ENCODE data around the gene PNMT. TPM values are rescaled to one million over a fixed set of nuclear protein-coding genes. Genes with fewer than 3 reads are reported as not detected.

PNMT gene
- polyA plus RNA-seq, 3 donors: 1.3 to 2.8 (median 2.4) TPM

DNA sequence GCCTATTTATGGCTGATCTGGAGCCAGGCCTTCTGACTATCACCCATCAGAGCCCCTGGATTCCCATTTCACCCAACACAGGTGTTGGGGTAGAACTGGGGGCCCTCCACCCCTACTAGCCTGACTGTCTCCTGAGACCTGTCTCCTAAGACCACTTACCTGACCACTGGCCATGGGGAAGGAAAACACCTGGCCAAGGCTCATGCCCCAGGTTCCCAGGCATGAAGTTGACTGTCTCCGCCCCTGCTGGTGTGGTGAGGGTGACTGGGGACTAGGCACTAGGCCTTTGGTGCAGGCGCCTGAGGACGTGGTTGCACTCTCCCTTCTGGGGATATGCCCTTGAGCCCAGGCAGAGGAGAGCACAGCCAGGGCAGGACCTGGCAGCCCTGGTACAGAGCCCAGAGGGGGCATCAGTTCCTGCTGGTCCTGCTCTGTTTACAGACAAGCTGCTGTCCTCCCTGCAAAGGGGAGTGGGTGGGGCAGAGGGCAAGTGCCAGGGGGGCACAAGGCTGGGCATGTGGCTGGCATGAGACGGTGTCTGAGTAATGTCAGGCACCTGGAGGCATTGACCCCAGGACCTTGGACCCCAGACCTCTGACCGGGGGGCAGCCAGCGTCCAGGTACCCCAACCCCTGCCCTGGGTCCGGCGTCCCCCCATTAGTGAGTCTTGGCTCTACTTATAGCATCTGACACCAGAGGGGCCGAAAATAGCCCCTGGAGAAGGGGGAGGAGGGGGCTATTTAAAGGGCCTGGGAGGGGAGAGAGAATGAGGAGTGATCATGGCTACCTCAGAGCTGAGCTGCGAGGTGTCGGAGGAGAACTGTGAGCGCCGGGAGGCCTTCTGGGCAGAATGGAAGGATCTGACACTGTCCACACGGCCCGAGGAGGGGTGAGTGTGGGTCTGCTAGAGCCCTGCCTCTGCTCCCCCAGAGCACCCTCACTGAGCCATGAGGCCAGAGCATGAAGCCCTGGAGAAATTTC is 3.4 kb upstream of the PNMT start, which contains the start of gene TCAP:
TSS of gene TCAP (plus strand) at position 769 of the 981 bp plus-strand sequence. CDS start at position 780, 11 bp downstream.
- DNase-seq (ENCODE audit: extremely low read depth in 1 of 11, low read depth in 9 of 11, low spot score in 4 of 11): no peak

DNA sequence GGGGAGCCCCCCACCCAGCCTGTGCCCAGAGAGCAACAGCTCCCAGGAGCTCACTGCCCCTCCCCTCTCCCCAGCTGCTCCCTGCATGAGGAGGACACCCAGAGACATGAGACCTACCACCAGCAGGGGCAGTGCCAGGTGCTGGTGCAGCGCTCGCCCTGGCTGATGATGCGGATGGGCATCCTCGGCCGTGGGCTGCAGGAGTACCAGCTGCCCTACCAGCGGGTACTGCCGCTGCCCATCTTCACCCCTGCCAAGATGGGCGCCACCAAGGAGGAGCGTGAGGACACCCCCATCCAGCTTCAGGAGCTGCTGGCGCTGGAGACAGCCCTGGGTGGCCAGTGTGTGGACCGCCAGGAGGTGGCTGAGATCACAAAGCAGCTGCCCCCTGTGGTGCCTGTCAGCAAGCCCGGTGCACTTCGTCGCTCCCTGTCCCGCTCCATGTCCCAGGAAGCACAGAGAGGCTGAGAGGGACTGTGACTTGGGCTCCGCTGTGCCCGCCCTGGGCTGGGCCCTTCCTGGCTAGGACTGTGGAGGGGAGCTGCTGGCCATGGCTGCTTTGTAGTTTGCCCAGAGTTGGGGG is 2.5 kb upstream of the PNMT start:
- no peak for DNase-seq (ENCODE audit: extremely low read depth in 1 of 11, low read depth in 9 of 11, low spot score in 4 of 11)

DNA sequence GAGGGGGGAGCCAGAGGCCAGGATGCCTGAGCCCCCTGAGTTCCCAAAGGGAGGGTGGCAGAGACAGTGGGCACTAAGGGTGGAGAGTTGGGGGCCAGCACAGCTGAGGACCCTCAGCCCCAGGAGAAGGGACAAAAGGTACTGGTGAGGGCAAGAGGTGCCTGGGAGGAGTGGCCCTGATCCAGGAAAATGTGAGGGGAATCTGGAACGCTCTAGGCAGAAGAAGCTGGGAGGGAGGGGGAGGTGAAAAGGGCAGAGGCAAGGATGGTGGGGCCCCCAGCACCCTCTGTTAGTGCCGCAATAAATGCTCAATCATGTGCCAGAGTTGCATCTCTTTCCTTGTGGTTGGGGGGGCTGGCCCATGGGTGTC is 2.0 kb upstream of the PNMT start:
- DNase-seq (ENCODE audit: extremely low read depth in 1 of 11, low read depth in 9 of 11, low spot score in 4 of 11): no peak

DNA sequence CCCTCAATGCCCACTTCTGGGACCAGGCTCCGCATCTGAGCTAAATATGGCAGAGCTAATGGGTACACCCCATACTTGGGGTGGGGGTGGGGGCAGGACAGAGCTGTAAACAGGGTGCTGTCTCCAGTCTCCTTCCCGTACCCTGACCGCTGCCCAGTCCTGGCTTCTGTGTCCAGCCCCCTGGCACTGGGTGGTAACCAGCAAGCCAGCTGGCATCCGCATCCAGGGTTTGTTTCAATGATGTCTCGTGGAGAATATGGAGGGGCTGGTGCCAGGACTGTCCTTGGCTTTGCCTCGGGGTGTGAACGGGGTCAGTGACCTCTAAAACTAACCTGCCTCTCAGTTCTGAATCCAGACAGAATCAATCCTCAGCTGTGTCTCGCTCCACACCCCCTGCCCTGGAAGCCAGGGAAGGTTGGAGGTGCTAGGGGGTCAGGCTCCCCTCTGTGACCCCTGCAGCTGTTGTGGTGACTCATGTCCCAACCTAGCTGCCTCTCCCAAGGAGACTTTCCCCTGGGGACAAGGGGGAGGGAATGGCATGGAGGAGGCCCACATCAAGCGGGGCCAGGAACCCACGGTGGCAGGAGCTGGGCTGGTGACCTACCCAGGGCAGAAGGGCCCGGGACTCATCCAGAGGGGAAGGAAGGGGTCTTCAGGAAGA is 1.5 kb upstream of the PNMT start:
- no peak for DNase-seq (ENCODE audit: extremely low read depth in 1 of 11, low read depth in 9 of 11, low spot score in 4 of 11)

DNA sequence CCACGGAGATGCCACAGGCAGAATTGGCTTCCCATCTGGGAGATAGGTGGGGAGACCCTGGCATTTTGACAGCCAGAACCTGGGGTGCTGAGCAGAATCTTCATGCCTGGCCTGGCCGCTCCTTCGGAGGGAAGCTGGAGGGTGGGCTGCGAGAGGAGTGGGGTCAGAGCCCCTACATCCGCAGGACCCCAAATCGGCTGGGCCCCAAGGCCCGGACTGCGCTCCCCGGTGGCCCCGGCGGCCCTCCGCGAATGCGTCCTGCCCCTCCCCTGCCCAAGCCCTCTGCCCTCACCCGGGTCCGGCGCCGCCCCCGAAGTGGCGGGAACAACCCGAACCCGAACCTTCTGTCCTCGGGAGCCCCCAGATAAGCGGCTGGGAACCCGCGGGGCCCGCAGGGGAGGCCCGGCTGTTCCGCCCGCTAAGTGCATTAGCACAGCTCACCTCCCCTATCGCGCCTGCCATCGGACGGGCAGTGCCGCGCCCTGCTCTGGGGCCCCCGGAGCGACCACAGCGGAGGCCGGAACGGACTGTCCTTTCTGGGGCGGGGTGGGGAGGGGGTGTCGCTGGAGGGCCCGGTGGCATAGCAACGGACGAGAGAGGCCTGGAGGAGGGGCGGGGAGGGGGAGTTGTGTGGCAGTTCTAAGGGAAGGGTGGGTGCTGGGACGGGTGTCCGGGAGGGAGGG is 850 bp upstream of the PNMT start:
- no peak for DNase-seq (ENCODE audit: extremely low read depth in 1 of 11, low read depth in 9 of 11, low spot score in 4 of 11)

DNA sequence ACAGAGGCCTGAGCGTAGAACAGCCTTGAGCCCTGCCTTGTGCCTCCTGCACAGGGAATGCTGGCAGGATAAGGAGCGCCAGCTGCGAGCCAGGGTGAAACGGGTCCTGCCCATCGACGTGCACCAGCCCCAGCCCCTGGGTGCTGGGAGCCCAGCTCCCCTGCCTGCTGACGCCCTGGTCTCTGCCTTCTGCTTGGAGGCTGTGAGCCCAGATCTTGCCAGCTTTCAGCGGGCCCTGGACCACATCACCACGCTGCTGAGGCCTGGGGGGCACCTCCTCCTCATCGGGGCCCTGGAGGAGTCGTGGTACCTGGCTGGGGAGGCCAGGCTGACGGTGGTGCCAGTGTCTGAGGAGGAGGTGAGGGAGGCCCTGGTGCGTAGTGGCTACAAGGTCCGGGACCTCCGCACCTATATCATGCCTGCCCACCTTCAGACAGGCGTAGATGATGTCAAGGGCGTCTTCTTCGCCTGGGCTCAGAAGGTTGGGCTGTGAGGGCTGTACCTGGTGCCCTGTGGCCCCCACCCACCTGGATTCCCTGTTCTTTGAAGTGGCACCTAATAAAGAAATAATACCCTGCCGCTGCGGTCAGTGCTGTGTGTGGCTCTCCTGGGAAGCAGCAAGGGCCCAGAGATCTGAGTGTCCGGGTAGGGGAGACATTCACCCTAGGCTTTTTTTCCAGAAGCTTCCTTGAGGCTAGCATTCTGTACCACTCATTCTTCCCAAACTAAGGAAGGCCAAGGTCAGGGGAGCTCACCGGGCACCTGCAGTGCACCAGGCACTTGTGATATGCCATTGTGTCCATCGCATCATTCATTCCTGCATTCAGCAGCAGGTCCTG is 1.9 kb downstream of the PNMT start:
- no peak for DNase-seq (ENCODE audit: extremely low read depth in 1 of 11, low read depth in 9 of 11, low spot score in 4 of 11)

DNA sequence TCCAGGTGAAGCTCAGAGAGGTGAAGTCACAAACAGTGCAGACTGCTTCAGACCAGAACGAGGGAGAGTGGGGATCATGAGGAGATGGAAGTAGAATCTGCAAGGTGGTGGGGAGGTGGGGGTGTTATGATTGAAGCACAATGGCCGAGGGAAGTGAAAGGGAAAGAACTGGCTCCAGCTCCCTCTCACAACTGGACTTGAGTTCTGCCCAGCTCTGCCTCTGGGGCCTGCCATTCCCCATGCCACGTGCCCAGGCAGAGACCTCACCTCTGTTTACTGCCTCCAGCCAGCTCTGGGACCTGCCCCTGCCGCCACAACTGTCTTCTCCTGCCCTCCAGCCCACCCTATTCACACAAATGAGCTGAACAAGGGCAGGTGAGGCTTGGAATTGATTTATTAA is 2.5 kb downstream of the PNMT start:
- DNase-seq (ENCODE audit: extremely low read depth in 1 of 11, low read depth in 9 of 11, low spot score in 4 of 11): no peak

DNA sequence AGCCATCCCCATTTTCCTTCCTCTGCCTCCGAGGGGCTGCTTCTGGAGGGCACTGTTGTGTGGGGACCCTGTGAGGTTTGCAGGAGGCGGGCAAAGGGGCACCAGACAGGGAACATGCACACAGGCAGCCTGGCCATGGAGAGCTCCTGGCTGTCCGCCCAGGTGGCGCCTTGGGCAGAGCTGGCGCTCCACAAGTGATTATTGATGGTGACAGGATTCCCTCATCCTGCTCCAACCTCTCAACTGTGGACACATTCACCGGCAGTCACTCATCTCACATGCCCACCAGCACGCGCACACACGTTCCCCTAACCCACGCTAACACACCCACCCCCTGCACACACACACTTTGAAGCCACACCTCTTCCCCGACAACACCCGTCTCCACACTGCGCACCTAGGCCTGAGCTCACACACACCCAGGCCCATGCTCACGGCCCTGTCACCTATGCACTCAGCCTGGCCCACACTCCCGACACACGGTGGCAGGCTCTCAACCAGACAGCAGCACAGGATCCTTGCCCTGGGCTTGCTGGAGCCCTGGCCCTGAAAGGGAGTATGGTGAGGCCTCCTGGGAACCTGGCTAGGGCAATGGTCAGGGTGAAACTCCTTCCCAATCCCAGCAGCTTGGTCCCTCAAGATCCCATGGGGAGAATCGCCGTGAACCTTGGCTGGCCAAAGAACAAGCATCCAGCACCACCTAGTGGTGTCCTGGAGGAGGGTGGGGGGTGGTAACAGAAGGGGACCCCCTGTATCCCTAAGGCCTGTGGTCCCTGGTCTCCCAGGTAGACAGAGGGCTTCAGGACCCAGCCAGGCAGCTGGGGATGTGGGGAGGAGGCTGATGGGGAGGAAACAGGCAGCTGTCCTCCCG is 3.6 kb downstream of the PNMT start:
- no peak for DNase-seq (ENCODE audit: extremely low read depth in 1 of 11, low read depth in 9 of 11, low spot score in 4 of 11)

DNA sequence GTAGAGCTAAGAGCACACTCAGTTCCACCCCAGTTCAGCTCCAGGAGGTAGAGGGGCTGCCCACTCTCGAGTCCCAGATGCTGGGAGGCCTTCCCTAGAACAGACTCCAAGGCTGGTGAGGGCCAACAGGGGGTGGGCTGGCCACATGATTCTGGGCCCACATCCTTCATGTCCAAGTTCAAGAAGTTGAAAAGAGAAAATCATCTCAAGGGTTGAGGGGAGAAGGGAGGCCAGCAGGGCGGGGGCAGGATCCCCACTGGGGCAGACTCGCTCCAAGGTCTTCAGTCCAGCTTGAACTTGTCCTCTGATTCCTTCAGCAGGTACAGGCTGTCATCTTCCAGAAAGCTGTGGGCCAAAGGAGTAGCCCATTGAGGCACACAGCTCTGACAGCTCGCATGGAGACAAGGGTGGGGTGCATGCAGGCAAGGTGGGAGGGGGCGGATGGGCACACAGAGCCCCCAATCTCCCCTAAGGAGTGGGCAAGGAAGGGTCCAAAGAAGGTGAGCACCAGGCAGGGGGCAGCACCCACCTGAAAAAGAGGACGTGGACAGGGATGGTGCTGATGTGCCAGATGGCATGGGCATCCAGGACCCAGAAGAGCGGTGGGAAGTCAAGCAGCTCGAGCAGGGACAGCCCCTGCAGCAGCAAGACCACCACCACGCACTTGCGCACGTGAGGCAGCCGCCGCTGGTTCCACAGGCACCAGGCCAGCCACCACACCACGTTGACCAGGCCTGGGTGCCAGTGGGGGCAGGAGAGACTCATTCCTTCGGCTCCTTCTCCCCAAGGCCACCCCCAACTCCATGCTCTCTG is 4.5 kb downstream of the PNMT start:
- DNase-seq (ENCODE audit: extremely low read depth in 1 of 11, low read depth in 9 of 11, low spot score in 4 of 11): no peak

DNA sequence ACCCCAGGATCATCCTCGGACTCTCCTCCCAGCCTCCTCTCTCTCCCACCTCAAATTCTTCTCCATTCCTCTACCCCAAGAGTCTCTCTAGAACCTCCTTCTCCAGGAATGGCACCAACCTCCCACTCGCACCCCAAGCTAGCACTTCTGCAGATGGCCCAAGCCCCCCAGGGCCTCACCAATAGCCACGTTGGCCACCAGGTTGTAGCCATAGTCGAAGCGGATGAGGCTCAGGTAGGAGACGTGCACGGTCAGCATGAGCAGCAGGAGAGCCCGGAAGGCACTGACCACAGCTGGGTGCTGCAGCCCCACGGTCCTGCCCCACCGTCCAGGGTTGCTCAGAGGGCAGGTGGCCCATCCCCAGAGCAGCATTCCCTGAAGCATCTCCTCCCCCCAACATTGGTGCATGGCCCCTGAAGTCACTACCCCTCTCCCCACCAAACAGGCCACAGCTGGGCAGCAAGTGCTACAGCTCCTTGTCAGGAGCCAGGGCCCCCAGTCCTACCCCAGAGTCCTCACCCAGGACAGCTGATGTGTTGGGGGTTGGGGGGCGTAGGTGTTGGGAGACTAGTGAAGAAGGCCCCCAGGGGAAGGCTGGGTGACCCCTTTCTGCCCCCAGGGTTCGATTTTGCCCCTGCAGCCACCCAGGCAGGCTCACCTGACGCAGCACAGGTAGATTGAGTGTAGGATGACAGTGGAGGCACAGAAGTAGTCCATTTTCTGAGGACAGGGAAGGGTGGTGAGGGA is 5.3 kb downstream of the PNMT start:
- no peak for DNase-seq (ENCODE audit: extremely low read depth in 1 of 11, low read depth in 9 of 11, low spot score in 4 of 11)

DNA sequence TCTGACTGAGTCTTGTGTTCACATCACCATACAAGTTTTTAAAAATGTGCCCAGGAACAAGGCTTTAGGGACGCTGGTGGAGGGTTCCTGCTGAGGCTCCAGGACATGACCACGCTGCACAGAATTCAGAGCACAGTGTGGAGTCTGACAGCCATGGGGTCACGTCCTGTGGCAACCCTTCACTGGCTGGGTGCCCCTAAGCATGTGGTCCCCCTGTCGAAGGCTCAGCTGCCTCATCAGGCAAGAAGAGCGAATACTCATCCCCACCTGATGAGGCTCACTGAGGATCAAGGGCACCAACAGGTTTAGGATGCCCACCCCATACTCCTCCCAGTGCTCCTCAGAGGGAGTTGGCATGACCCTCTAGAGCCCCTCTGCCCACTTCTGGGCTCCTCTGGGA is 5.9 kb downstream of the PNMT start:
- no peak for DNase-seq (ENCODE audit: extremely low read depth in 1 of 11, low read depth in 9 of 11, low spot score in 4 of 11)

DNA sequence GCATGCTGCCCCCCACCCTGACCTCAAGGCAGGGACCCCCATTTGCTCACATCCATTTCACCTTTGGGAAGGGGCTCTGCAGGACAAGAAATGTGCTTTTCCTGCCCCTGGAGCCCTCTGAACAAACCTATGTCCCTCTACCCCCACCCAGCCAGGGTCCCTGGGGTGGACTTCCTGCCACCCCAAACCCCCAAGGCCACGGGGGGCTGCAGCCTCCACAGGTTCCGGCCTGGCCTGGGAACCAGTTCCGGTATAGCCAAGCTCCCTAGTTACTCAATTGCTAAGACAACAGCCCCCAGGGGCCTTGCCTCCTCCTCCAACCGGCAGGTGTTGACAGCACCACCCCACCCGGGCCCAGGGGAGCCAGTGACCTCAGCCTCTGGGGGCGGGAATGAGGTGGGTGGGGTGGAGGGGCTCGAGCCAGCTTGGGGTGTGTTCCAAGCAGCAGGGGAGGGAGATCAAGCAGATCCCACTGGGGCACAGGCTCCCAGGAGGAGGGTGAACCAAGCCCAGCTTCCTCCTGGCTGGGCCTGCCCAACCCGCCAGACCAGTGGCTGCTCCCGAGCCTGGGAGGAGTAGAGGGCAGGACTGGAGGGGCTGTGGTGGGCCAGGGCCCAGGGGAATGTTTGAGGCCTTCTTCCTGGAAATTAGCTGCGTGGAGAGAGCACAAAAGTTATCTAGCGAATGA is 6.6 kb downstream of the PNMT start:
- peak in 1 of 11 donors; percentile 64 for DNase-seq (ENCODE audit: extremely low read depth in 1 of 11, low read depth in 9 of 11, low spot score in 4 of 11)

DNA sequence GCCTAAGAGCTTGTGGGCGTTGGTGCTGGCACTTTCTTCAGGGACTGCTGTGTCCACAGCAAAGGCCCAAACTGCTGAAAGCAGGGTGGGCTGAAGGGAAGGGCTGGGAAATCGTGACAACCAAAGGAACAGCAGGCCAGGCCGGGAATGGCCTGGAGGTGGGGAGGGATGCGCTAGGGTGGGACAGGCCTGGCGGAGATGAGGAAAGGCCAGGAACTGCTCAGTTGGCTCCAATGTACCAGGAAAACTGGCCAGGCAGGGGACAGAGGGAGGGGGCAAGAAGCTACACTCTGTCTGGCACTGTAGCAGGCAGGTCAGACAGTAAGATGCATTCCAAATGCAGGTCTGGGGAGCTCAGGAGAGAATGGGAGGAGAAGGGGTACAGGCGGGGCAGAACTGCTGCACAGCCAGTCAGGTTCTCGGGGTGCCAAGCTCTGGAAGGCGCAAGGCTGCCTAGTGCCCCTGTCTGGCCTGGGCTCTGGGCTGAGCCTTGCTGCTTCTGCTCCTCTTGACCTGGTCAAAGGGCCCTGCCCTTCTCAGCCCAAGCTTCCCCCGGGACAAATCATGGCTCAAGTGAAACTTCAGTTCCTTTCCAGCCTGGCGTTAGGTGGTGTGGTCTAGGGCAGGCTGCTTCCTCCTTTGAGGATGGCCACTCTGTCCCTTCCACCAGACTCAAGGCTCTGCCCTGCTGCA is 7.3 kb downstream of the PNMT start:
- no peak for DNase-seq (ENCODE audit: extremely low read depth in 1 of 11, low read depth in 9 of 11, low spot score in 4 of 11)

DNA sequence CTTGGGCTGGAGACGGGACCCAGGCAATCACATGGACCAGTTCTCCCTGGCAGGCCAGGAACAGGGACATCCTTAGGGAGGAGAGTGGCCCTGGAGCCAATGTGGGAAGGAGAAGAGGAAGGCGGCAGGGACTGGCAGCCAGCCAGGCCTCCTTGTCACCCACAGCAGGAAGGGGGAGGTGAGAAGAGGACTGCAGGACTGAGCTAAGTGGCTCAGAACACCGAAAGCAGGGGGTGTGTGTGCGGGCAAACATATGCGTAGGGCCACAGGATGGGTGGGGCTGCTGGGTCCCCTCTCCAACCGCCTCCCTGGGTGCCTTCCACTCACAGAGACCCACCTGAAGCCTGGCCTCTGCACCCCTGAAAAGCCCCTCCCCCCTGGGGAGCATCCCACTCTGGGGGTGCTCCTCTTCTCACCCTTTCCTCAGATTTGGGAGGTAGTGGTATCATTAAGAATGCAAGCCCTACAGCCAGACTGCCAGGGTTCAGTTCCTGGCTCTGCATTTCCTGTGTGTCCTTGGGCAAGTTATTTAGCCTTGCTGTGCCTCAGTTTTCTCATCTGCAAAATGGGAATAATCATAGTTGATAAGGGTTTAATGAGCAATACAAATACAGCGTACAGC is 8.1 kb downstream of the PNMT start:
- DNase-seq (ENCODE audit: extremely low read depth in 1 of 11, low read depth in 9 of 11, low spot score in 4 of 11): no peak

DNA sequence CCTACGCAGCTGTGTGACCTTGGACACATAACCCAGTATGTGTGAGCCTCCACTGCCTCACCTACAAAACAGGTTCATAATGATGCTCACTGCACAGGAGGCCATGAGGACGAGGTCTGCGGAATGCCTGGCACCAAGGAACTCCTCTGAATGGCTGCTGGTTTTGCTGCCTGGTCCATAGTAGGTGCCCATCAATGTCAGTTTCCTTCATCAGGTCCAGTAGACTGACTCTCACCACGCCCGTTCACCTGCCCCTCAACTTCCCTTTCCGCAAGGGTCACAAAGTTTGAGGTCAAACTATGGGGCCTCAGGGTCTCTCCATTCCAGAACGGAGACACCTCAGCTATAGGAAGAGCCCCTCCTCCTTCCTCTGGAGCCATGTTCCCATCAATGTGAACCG is 8.8 kb downstream of the PNMT start:
- no peak for DNase-seq (ENCODE audit: extremely low read depth in 1 of 11, low read depth in 9 of 11, low spot score in 4 of 11)
